Stimulated activated CD8-positive, alpha-beta memory T cell treated with anti-CD3 and anti-CD28 coated beads, Interleukin-7, amount 100 ng/mL, for 24 hours (primary cell): Measurements from ENCODE around the gene NCAPG.

Source experiments
- DNase-seq: peaks from one replicate; pipeline ENCODE4 v3.0.0-alpha.2; 2020; ENCODE audit warnings: low read depth

NCAPG gene

GRCh38 chr4:17810260-17811077 is at the start of gene NCAPG, which contains the start of gene DCAF16:
Gene NCAPG (plus strand): TSS chr4:17810979. CDS start chr4:17811078, 99 bp downstream.
Gene DCAF16 (minus strand): TSS chr4:17810757. CDS start chr4:17804141, 6,616 bp downstream.
- DNase-seq, result peak; percentile 99

- no peak for DNase-seq
These were observed 49.7 kb upstream of the NCAPG start for GRCh38 chr4:17761062-17761461.

DNA sequence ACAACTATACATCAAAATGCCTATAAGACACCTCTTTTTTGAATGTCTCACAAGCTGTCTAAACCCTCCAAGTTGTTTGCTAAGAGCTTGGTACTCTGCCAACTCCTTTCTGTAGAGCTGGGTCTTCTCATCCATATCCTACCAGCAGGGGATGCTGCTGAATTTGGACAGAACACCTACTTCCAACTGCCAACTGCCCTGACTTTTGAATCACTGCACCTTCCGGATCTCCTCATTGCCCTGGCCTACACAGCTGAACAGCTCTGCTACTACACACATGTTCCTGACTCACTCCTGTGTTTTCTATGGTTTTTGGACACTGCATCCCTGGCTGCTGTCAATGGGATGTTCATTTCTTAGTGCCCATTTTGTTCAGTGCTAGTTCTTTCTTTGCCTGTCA is 48.1 kb upstream of the NCAPG start:
- DNase-seq, result no peak

GRCh38 chr4:17763416-17763815 is 47.4 kb upstream of the NCAPG start:
- DNase-seq, result no peak

- DNase-seq, result no peak
These were observed 46.8 kb upstream of the NCAPG start for GRCh38 chr4:17763931-17764330.

DNA sequence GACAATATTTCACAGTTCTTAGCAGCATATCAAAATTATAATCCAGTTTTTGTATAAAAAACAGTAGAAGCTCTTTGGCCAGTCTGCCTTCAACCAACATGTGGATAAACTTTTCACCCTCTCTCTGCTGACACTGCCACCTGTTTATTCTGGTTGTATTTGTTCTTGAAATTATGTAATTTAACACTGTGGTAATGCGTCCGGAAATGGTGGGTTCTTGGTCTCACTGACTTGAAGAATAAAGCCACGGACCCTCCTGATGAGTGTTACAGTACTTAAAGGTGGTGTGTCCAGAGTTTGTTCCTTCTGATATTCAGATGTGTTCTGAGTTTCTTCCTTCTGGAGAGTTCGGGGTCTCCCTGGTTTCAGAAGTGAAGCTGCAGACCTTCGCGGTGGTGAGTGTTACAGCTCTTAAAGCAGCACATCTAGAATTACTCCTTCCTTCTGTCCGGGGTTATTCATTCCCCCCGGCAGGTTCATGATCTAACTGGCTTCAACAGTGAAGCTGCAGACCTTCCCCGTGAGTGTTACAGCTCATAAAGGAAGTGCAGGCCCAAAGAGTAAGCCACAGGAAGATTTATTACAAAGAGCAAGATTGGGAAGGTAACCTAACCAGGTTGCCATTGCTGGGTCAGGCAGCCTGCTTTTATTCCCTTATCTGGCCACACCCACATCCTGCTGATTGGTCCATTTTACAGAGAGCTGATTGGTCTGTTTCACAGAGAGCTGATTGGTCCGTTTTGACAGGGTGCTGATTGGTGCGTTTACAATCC is 45.1 kb upstream of the NCAPG start:
- no peak for DNase-seq

DNA sequence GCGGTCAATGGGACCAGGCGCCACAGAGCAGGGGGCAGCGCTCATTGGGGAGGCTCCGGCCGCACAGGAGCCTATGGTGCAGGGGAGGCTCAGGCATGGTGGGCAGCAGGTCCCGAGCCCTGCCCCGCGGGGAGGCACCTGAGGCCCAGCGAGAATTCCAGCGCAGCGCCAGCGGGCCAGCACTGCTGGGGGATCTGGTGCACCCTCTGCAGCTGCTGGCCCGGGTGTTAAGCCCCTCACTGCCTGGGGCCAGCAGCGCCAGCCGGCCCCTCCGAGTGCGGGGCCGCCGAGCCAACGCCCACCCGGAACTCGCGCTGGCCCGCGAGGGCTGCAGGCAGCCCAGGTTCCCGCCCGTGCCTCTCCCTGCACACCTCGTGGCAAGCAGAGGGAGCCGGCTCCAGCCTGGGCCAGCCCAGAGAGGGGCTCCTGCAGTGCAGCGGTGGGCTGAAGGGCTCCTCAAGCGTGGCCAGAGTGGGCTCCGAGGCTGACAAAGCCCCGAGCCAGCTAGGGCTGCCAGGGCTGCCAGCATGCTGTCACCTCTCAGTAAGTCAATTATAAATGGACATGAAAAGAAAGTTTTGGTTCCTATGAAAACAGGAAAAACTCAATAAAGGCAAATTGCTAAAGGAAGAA is 43.8 kb upstream of the NCAPG start:
- DNase-seq, result no peak

DNA sequence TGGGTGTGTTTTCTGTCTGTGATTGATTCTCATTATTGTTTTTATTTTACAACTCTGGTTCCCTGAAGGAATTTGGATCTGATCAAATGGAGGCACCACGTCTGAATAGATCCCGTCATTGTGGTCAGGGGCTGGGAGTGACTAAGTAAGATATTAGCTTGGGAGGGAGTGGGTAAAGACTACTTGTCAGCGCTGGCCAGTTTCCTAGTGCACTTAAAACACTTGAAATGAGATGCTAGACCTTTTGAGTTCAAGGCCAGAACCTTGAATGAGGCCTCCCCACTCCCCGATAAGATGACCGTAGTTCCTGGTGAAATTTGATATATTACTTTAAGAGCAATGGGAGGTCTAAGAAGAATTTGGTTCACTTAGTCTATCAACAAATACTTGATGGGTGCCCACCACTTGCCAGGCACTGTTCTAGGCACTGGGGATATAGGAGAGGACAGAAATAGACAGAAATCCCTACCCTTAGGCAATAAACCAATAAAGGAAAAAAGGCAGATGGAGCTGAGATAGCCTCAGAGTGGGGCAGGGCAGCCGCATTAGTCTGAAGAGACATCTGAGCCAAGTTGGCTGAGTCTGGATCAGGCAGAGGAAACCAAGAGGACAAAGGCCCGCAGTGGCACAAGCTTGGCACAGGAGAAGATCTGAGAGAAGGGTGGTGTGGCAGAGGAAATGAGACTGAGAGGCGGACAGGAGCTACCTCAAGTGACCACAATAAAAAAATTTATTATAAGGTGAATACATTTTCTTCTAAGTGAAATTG is 41.2 kb upstream of the NCAPG start:
- no peak for DNase-seq

DNA sequence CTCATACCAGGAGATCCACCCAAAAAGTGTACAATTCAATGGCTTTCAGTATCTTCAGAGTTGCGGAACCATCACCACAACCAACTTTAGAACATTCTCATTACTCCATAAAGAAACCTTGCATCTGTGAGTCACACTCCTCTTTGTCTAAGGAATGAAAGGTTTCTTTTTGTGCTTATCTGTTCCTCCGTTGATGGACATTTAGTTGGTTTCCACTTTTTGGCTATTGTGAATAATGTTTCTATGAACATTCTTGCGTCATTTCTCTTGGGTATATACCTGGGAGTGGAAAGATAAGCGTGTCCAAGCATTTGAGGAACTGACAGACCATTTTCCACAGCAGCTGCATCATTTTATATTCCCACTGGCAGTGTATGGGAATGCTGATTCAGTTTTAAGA is 39.9 kb upstream of the NCAPG start:
- DNase-seq, result no peak

GRCh38 chr4:17771284-17771908 is 39.4 kb upstream of the NCAPG start:
- no peak for DNase-seq

- DNase-seq, result no peak
These were observed 37.6 kb upstream of the NCAPG start for GRCh38 chr4:17773135-17773698.

DNA sequence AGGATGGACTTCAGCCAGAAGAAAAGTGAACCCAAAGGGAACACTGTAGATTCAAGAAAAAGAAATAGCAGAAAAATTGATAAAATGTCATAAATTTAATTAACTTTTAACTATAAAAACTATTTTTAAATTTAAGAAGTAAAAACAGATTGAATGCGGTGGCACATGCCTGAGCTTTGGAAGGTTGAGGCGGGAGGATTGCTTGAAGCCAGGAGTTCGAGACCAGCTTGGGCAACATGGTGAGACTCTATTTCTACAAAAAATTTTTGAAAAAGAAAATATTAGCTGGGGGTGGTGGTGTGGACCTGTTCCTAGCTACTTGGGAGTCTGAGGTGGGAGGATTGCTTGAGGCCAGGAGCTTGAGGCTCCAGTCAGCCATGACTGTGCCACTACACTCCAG is 32.3 kb upstream of the NCAPG start:
- DNase-seq, result no peak

GRCh38 chr4:17780501-17781299 is 30.1 kb upstream of the NCAPG start:
- DNase-seq, result no peak

DNA sequence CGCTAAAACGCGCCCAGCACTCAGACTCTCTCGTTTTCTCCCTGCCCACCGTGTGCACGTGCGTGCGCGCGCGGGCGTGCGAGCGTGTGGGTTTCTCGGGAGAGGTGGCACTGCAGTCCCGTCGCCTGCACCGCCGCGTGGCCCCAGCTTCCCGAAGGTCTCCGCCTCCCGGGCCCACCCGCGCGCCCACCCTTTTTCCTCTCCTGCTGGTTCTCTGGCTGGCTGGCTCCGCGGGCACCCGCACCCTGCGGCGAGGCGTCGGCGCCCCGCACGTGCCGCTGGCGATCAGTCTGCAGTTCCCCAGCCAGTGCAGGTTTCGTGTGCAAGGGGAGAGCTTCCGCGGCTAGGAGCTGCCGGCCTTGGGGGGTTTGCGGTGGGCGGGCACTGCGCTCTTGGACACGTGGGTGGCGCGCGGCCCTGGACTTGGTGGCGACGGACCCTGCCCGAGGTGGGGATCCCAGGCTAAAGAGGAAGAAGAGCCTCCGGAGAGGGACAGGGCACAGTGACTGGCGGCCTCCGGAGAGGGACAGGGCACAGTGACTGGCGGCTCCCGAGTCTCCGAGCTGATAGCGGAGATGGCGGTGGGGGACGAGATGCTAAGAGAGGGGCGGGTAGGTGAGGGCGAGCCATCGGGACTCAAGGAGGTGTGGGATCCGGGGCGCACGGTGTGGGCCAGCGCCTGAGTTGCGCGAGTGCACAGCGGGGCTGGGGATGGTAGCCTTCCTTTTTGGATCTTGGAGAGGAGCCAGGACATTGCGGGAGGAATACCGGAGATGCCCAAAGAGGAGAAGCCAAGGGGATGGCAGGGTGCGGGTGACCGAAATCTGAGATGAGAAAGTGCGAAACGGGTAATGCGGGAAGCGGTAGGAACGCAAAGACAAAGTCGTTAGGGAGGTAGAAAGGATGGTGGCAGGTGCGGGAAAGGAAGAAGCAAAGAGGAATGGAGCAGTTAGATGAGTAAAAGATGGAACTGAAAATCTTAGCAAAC is 29.2 kb upstream of the NCAPG start, which contains the start of gene FAM184B:
FAM184B (minus strand) TSS at position 322 of the 988 bp plus-strand sequence. CDS start 322 bp downstream, outside the sequence.
- DNase-seq, result no peak

DNA sequence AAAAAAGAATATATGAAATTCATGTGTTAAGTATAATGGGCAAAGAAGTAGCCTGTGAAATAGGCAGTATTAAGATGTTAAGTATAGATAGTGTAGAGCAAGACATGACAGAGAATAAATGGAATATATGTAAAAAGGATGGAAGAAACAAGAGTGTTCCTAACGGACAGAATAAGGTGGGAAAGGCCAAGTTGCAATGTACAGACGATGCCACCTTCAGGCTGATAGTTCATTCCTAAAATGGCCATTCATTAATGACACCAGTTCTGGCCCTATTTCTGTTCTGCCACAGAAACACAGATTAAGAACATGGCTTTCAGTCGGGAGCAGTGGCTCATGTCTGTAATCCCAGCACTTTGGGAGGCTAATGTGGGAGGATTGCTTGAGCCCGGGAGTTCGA is 24.9 kb upstream of the NCAPG start:
- DNase-seq, result no peak

DNA sequence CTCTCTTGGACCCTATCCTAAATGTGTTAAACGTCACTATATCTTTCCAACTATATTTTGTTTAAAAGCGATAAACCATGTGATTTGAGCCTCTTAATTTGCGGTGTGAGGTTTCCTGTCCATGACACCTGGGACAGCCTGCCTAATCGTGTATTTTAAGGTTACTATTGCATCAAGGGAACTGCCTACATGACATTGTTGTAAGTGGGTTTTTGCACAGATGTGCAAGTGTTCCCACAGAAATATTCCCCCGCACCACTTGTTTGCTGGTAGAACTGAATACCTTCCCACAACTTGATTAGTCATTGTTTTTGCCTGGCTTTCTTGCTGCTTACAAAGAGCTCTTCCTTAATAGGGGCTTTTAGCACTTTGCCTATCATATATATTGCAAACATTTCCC is 24.2 kb upstream of the NCAPG start:
- DNase-seq, result no peak

- DNase-seq, result no peak
These were observed 23.5 kb upstream of the NCAPG start for GRCh38 chr4:17787315-17787714.

- no peak for DNase-seq
These were observed 21.8 kb upstream of the NCAPG start for GRCh38 chr4:17788956-17789355.

DNA sequence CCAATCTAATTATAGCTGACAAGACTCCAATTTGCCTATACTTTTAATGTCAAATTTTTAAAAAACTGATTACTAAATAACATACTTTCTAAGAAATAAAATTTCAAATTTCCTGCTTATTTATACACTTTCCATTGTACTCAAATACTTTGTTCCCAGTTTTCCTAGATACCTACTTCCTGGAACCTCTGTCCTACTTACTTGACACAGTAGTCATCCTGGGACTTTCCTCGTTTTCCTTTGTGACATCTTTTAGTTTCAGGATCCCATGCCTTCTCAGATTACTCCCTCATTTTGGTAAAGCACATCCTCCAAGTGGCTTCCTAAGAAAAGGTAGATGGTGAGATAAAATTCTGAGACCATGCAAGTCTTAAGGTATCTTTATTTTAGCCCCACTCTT is 16.0 kb upstream of the NCAPG start:
- no peak for DNase-seq
